ENCODE measurements around the gene BHLHE40. TPM values are rescaled to one million over a fixed set of nuclear protein-coding genes. Genes with fewer than 3 reads are reported as not detected.

The BHLHE40 gene
- total and polyA plus RNA-seq, 10 of the 15 experiments (the other 5 are each of a cell fraction or from before 2014, with no cell fraction given) = 25.2 to 106 (median 51.4) TPM

- TF ChIP-seq BCLAF1 (IDR thresholded peaks at IDR 0.05) (no peak; the same call in 1 of the 2 replicates), SMC3 (IDR thresholded peaks at IDR 0.05; ENCODE audit: borderline replicate concordance, low read length) (no peak), TCF3 (IDR thresholded peaks at IDR 0.05; ENCODE audit: borderline replicate concordance, insufficient read depth, low read depth, low read length) (no peak; the same call in 1 of the 2 replicates), MTA3 (IDR thresholded peaks at IDR 0.05; ENCODE audit: borderline replicate concordance, low read length) (no peak), IRF3 (IDR thresholded peaks at IDR 0.05) (no peak), CHD1 (IDR thresholded peaks at IDR 0.05; ENCODE audit: low read depth, low read length) (no peak), SREBF2 (IDR thresholded peaks at IDR 0.05; ENCODE audit: low read length) (peak; percentile 58; the same call in 1 of the 2 replicates), RUNX3 (IDR thresholded peaks at IDR 0.05; ENCODE audit: low read length) (no peak), HDAC6 (IDR thresholded peaks at IDR 0.05; ENCODE audit: unreplicated experiment) (peak; percentile 66), NFYB (IDR thresholded peaks at IDR 0.05; ENCODE audit: insufficient read depth, low read depth, low read length) (no peak), ZZZ3 (IDR thresholded peaks at IDR 0.05; ENCODE audit: control insufficient read depth, insufficient read length, low read depth) (no peak), RFX5 (IDR thresholded peaks at IDR 0.05; ENCODE audit: low read depth, low read length) (0 out of 2 replicates have a peak, but pooled peaks have one; percentile 28), STAT3 (IDR thresholded peaks at IDR 0.05; ENCODE audit: low read depth, low read length) (no peak), CBFB (IDR thresholded peaks at IDR 0.05; ENCODE audit: low read depth) (no peak), NFYA (IDR thresholded peaks at IDR 0.05; ENCODE audit: borderline replicate concordance, low read depth, low read length) (no peak), IRF4 (IDR thresholded peaks at IDR 0.05; ENCODE audit: low read depth, low read length) (0 out of 2 replicates have a peak, but pooled peaks have one; percentile 29), WRNIP1 (IDR thresholded peaks at IDR 0.05; ENCODE audit: borderline replicate concordance, low read depth, low read length) (no peak), IRF5 (IDR thresholded peaks at IDR 0.05; ENCODE audit: borderline replicate concordance) (no peak), MEF2B (IDR thresholded peaks at IDR 0.05; ENCODE audit: partially characterized antibody, poor library complexity, severe bottlenecking) (peak; percentile 94), ESRRA (IDR thresholded peaks at IDR 0.05; ENCODE audit: low read length) (no peak), FOXK2 (IDR thresholded peaks at IDR 0.05) (no peak), PRDM15 (CRISPR knock-in tag; IDR thresholded peaks at IDR 0.05) (no peak)
Observed at GRCh38 chr3:4978204-4978965, 852 bp upstream of the BHLHE40 start (continued).

All from GM12878 (cell line).